OCI-LY7 (cell line): ENCODE results near the gene VWA2. TPM values are rescaled to one million over a fixed set of nuclear protein-coding genes. Genes with fewer than 3 reads are reported as not detected.

ENCODE experiments used
- BruUV-seq: library from RNA; stranded (reverse); fragments of 400-500 nt; replicated peaks from 2 replicates; lab custom pipeline; 2021; lab: Mats Ljungman, UMichigan
- CTCF ChIA-PET: fragments of 300-600 bp; sonication (Branson Sonifier 250); formaldehyde crosslinking; loops from one replicate; lab custom pipeline; 2022; ENCODE audit warnings: antibody characterized with exemption; ENCODE audit not compliant: unreplicated experiment; lab: Charles Lee
- POLR2A ChIA-PET: fragments of 300-600 bp; sonication (Branson Sonifier 250); formaldehyde crosslinking; loops from one replicate; lab custom pipeline; 2022; ENCODE audit warnings: antibody characterized with exemption; lab: Charles Lee
- DNase-seq: peaks from one replicate; pipeline ENCODE4 v3.0.0-alpha.2; 2015; ENCODE audit warnings: low spot score
- H2AFZ ChIP-seq: fragments of 200-600 bp; sonication (generic), shearing (Covaris generic); 2 replicates; pipeline ENCODE4 v1.6.1; 2014; ENCODE audit warnings: mild to moderate bottlenecking, antibody characterized with exemption, low read length, moderate library complexity
- H3K27ac ChIP-seq: fragments of 200-600 bp; sonication (generic); 2 replicates; pipeline ENCODE4 v1.5.1; 2014; ENCODE audit warnings: mixed run types, low read depth, mild to moderate bottlenecking, moderate library complexity, low read length, inconsistent platforms; ENCODE audit not compliant: poor library complexity, severe bottlenecking
- H3K36me3 ChIP-seq: fragments of 200-600 bp; sonication (generic); 2 replicates; pipeline ENCODE4 v1.6.1; 2014; ENCODE audit warnings: mild to moderate bottlenecking, antibody characterized with exemption, low read length, moderate library complexity, mixed read lengths; ENCODE audit not compliant: insufficient read depth
- H3K4me1 ChIP-seq: fragments of 200-600 bp; sonication (generic); 2 replicates; pipeline ENCODE4 v1.5.1; 2014; ENCODE audit warnings: mild to moderate bottlenecking, low read length; ENCODE audit not compliant: insufficient read depth, poor library complexity, severe bottlenecking
- H3K4me2 ChIP-seq: fragments of 200-600 bp; sonication (generic); 2 replicates; pipeline ENCODE4 v1.6.1; 2014; ENCODE audit warnings: mild to moderate bottlenecking, low read length
- H3K4me3 ChIP-seq: fragments of 200-600 bp; sonication (generic); 2 replicates; pipeline ENCODE4 v1.5.1; 2014; ENCODE audit warnings: mild to moderate bottlenecking, low read depth, low read length; ENCODE audit not compliant: poor library complexity, severe bottlenecking
- H3K79me2 ChIP-seq: fragments of 200-600 bp; sonication (generic); 2 replicates; pipeline ENCODE4 v1.6.1; 2016; ENCODE audit warnings: low read depth, mild to moderate bottlenecking, low read length, moderate library complexity, mixed read lengths; ENCODE audit not compliant: insufficient read depth
- H3K9me2 ChIP-seq: fragments of 200-600 bp; sonication (generic); 2 replicates; pipeline ENCODE4 v1.6.1; 2016; ENCODE audit warnings: mild to moderate bottlenecking, low read length, mixed read lengths; ENCODE audit not compliant: insufficient read depth
- H3K9me3 ChIP-seq: fragments of 200-600 bp; sonication (generic); 2 replicates; pipeline ENCODE4 v1.6.1; 2014; ENCODE audit warnings: mild to moderate bottlenecking, mixed run types, low read length, mixed read lengths
- H4K20me1 ChIP-seq: fragments of 200-600 bp; sonication (generic); 2 replicates; pipeline ENCODE4 v1.6.1; 2014; ENCODE audit warnings: mild to moderate bottlenecking, antibody characterized with exemption, low read length, moderate library complexity, mixed read lengths; ENCODE audit not compliant: insufficient read depth
- EZH2phosphoT487 ChIP-seq: fragments of 200-600 bp; sonication (generic); IDR thresholded peaks from 2 replicates; pipeline ENCODE4 v1.6.1; 2018; ENCODE audit warnings: low read depth, borderline replicate concordance, mild to moderate bottlenecking, mixed run types, antibody characterized with exemption, low read length, moderate library complexity, mixed read lengths
- intact Hi-C: fragments of 100-400 bp; cut with micrococcal nuclease; formaldehyde crosslinking; loops from one replicate; pipeline ENCODE4 v1.10.0; 2022; ENCODE audit not compliant: unreplicated experiment
- total RNA-seq, 2 experiments: library from RNA; depleted of rRNA in 1 of 2; stranded (reverse); fragments of >200 nt in 1 of 2; shearing (Covaris generic) in 1 of 2; gene quantifications; 2 replicates each; pipeline ENCODE4 v1.2.3, GENCODE V29; 2014 to 2022
- TF ChIP-seq, protein P1 (sequence below): fragments of 200-600 bp; sonication (generic); conservative IDR thresholded peaks from 2 replicates; pipeline ENCODE4 v1.5.1; 2014; ENCODE audit warnings: mild to moderate bottlenecking, antibody characterized with exemption, low read length, moderate library complexity, mixed read lengths

Gene VWA2
- total RNA-seq, 2 experiments from 2014 or later = not detected

DNA sequence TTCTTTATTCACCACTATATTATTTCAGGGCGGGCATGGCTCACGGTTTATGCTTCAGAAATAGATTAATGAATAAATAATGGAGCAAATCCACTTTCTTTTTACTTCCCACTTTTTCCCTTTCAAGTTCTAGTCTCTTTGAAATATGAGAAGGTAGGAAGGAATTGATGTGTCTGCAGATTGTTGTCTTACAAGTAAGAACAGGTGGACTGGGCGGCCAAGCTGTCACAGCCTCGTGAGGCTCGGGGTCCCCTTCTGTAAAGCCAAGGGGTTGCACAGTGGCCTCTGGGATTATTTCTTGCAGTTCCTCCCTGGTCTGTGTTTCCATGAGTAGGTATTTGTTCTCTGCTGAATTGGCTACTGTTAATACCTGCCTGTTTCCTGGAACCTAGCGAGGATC, 11.2 kb downstream of the VWA2 start:
- H3K79me2 ChIP-seq = no peaks in the 10 kb centered on the region
- DNase-seq = no peak
- CTCF ChIA-PET = interaction anchor here (1.0 kb wide), 1 partner anchor 54 kb away, joined by 3 read pairs; no protein-coding TSS in a partner anchor
- H3K4me1 ChIP-seq = no peaks in the 10 kb centered on the region
- BruUV-seq = no TSS peak
- H3K27ac ChIP-seq = no peak overlapping the region
- H2AFZ ChIP-seq = no peak overlapping the region
- no peaks in the 10 kb centered on the region for H3K9me3 ChIP-seq
- POLR2A ChIA-PET = interaction anchor here (0.5 kb wide), 1 partner anchor 302 kb away, joined by 8 read pairs; no protein-coding TSS in a partner anchor
- H3K36me3 ChIP-seq = no peaks in the 10 kb centered on the region
- no peak overlapping the region for H3K4me3 ChIP-seq
- no peaks in the 10 kb centered on the region for H4K20me1 ChIP-seq
- no peak overlapping the region for H3K4me2 ChIP-seq
- intact Hi-C loops = no loop called here
- no peak for TF ChIP-seq EZH2phosphoT487
- TF ChIP-seq, protein P1, sequence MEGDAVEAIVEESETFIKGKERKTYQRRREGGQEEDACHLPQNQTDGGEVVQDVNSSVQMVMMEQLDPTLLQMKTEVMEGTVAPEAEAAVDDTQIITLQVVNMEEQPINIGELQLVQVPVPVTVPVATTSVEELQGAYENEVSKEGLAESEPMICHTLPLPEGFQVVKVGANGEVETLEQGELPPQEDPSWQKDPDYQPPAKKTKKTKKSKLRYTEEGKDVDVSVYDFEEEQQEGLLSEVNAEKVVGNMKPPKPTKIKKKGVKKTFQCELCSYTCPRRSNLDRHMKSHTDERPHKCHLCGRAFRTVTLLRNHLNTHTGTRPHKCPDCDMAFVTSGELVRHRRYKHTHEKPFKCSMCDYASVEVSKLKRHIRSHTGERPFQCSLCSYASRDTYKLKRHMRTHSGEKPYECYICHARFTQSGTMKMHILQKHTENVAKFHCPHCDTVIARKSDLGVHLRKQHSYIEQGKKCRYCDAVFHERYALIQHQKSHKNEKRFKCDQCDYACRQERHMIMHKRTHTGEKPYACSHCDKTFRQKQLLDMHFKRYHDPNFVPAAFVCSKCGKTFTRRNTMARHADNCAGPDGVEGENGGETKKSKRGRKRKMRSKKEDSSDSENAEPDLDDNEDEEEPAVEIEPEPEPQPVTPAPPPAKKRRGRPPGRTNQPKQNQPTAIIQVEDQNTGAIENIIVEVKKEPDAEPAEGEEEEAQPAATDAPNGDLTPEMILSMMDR = no peak
- no peaks in the 10 kb centered on the region for H3K9me2 ChIP-seq

- Histone ChIP-seq H3K27ac (no peak overlapping the region), H3K79me2 (no peaks in the 10 kb centered on the region), H3K9me3 (no peaks in the 10 kb centered on the region), H3K36me3 (no peaks in the 10 kb centered on the region), H3K4me2 (no peak overlapping the region), H3K4me1 (no peaks in the 10 kb centered on the region), H3K4me3 (no peak overlapping the region), H2AFZ (no peak overlapping the region), H3K9me2 (no peaks in the 10 kb centered on the region), H4K20me1 (no peaks in the 10 kb centered on the region)
- intact Hi-C loops = no loop called here
- ChIA-PET POLR2A (interaction anchor here (0.5 kb wide), 1 partner anchor 301 kb away, joined by 8 read pairs; no protein-coding TSS in a partner anchor), CTCF (interaction anchor here (1.0 kb wide), 1 partner anchor 53 kb away, joined by 3 read pairs; no protein-coding TSS in a partner anchor)
- BruUV-seq = no TSS peak
- DNase-seq = no peak
- no peak for TF ChIP-seq EZH2phosphoT487
- TF ChIP-seq, protein P1 = no peak
Measured at GRCh38 chr10:114250716-114251115, 11.7 kb downstream of the VWA2 start.

- Histone ChIP-seq H4K20me1 (no peaks in the 10 kb centered on the region), H2AFZ (no peak overlapping the region), H3K9me2 (no peaks in the 10 kb centered on the region), H3K4me3 (no peak overlapping the region), H3K36me3 (no peaks in the 10 kb centered on the region), H3K27ac (no peak overlapping the region), H3K9me3 (no peaks in the 10 kb centered on the region), H3K4me1 (no peaks in the 10 kb centered on the region), H3K4me2 (no peak overlapping the region), H3K79me2 (no peaks in the 10 kb centered on the region)
- no TSS peak for BruUV-seq
- TF ChIP-seq, protein P1 = no peak
- TF ChIP-seq EZH2phosphoT487 = no peak
- DNase-seq = no peak
- intact Hi-C loops = no loop called here
- ChIA-PET POLR2A (no interaction called here), CTCF (no interaction called here)
Measured at GRCh38 chr10:114252092-114252491, 13.0 kb downstream of the VWA2 start.
